ENCODE results near the gene CDADC1.

DNA sequence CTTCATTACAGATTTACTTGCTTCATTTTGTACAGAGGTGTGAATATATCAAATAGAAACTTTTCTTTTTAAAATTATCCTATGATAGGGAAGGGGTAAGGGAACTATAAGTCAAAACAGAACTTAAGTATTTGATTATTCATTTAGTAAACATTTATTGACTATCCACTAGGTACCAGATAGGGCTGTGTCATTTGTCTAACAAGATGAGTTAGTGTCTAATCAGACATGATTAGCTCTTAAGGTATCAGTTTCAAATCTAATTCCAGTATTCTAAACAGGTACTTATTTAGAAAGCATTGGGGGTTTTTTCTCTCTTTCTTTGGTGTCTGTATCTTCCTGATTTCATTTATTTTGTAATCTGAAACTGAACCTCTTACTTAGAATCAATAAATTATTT, 32.2 kb downstream of the CDADC1 start:
- TF ChIP-seq, protein P1, sequence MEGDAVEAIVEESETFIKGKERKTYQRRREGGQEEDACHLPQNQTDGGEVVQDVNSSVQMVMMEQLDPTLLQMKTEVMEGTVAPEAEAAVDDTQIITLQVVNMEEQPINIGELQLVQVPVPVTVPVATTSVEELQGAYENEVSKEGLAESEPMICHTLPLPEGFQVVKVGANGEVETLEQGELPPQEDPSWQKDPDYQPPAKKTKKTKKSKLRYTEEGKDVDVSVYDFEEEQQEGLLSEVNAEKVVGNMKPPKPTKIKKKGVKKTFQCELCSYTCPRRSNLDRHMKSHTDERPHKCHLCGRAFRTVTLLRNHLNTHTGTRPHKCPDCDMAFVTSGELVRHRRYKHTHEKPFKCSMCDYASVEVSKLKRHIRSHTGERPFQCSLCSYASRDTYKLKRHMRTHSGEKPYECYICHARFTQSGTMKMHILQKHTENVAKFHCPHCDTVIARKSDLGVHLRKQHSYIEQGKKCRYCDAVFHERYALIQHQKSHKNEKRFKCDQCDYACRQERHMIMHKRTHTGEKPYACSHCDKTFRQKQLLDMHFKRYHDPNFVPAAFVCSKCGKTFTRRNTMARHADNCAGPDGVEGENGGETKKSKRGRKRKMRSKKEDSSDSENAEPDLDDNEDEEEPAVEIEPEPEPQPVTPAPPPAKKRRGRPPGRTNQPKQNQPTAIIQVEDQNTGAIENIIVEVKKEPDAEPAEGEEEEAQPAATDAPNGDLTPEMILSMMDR (IDR thresholded peaks at IDR 0.05), result no peak
- TF ChIP-seq POLR2AphosphoS5 (IDR thresholded peaks at IDR 0.05), result no peak
